SK-N-SH treated with all-trans-retinoic acid at 6 μM for 48 hours (cell line): ENCODE data around the gene RNPEPL1.

Experiments
- ATAC-seq: fragments of 200-7000 bp; cut with Tn5 transposase; 3 replicates; pipeline ENCODE4 v1.9.1; 2020; ENCODE audit warnings: mild to moderate bottlenecking, moderate library complexity
- ARNTL ChIP-seq: fragments of 450-650 bp; formaldehyde crosslinking; IDR thresholded peaks from 2 replicates; pipeline ENCODE4 v1.5.0; 2020; ENCODE audit warnings: low read depth, mild to moderate bottlenecking, moderate library complexity, borderline replicate concordance
- BACH2 ChIP-seq: fragments of 250-450 bp; sonication (Bioruptor Pico); IDR thresholded peaks from 2 replicates; pipeline ENCODE4 v1.9.0; 2021; ENCODE audit warnings: mild to moderate bottlenecking, borderline replicate concordance
- CSDC2 ChIP-seq: fragments of 250-450 bp; sonication (Bioruptor Pico); IDR thresholded peaks from 2 replicates; pipeline ENCODE4 v1.5.0; 2020; ENCODE audit warnings: mild to moderate bottlenecking, moderate library complexity
- ESRRG ChIP-seq: fragments of 250-450 bp; sonication (Bioruptor Pico); IDR thresholded peaks from 2 replicates; pipeline ENCODE4 v1.6.1; 2021; ENCODE audit warnings: mild to moderate bottlenecking
- GLIS3 ChIP-seq: fragments of 250-450 bp; sonication (Bioruptor Pico); IDR thresholded peaks from 2 replicates; pipeline ENCODE4 v1.5.0; 2020; ENCODE audit warnings: mild to moderate bottlenecking, moderate library complexity
- ISL1 ChIP-seq: fragments of 250-450 bp; sonication (Bioruptor Pico); IDR thresholded peaks from 2 replicates; pipeline ENCODE4 v2.1.2; 2022; ENCODE audit warnings: mild to moderate bottlenecking, moderate library complexity
- OSR1 ChIP-seq: fragments of 250-450 bp; sonication (Bioruptor Pico); IDR thresholded peaks from 2 replicates; pipeline ENCODE4 v1.8.0; 2022; ENCODE audit warnings: moderate library complexity, mild to moderate bottlenecking, inconsistent platforms
- PATZ1 ChIP-seq: fragments of 250-450 bp; sonication (Bioruptor Pico); IDR thresholded peaks from 2 replicates; pipeline ENCODE4 v1.8.0; 2020; ENCODE audit warnings: mild to moderate bottlenecking, moderate library complexity, borderline replicate concordance
- POU6F1 ChIP-seq: fragments of 250-450 bp; sonication (Bioruptor Pico); IDR thresholded peaks from 2 replicates; pipeline ENCODE4 v1.8.0; 2021; ENCODE audit warnings: low read depth, mild to moderate bottlenecking, moderate library complexity, borderline replicate concordance
- PPARA ChIP-seq: fragments of 250-450 bp; sonication (Bioruptor Pico); IDR thresholded peaks from 2 replicates; pipeline ENCODE4 v1.5.0; 2020; ENCODE audit warnings: mild to moderate bottlenecking, borderline replicate concordance
- RARB ChIP-seq: fragments of 250-450 bp; sonication (Bioruptor Pico); IDR thresholded peaks from 2 replicates; pipeline ENCODE4 v1.8.0; 2021; ENCODE audit warnings: mild to moderate bottlenecking, moderate library complexity
- SNAI2 ChIP-seq: fragments of 250-450 bp; sonication (Bioruptor Pico); IDR thresholded peaks from 2 replicates; pipeline ENCODE4 v1.5.0; 2020; ENCODE audit warnings: mild to moderate bottlenecking, moderate library complexity
- TCF4 ChIP-seq: fragments of 250-450 bp; sonication (Bioruptor Pico); IDR thresholded peaks from 2 replicates; pipeline ENCODE4 v1.8.0; 2021; ENCODE audit warnings: mild to moderate bottlenecking, moderate library complexity, borderline replicate concordance
- TOX ChIP-seq: fragments of 250-450 bp; sonication (Bioruptor Pico); IDR thresholded peaks from 2 replicates; pipeline ENCODE4 v1.8.0; 2021; ENCODE audit warnings: mild to moderate bottlenecking, moderate library complexity, borderline replicate concordance
- TSHZ2 ChIP-seq: fragments of 250-450 bp; sonication (Bioruptor Pico); IDR thresholded peaks from 2 replicates; pipeline ENCODE4 v1.5.0; 2020; ENCODE audit warnings: mild to moderate bottlenecking, moderate library complexity
- ZC3H10 ChIP-seq: fragments of 250-450 bp; sonication (Bioruptor Pico); IDR thresholded peaks from 2 replicates; pipeline ENCODE4 v1.5.1; 2021; ENCODE audit warnings: mild to moderate bottlenecking, moderate library complexity
- ZFP3 ChIP-seq: fragments of 250-450 bp; sonication (Bioruptor Pico); IDR thresholded peaks from 2 replicates; pipeline ENCODE4 v1.5.0; 2020; ENCODE audit warnings: mild to moderate bottlenecking, moderate library complexity
- ZFP30 ChIP-seq: fragments of 450-650 bp; formaldehyde crosslinking; IDR thresholded peaks from 2 replicates; pipeline ENCODE4 v1.5.0; 2022; ENCODE audit warnings: mild to moderate bottlenecking, moderate library complexity
- ZNF565 ChIP-seq: fragments of 450-650 bp; formaldehyde crosslinking; conservative IDR thresholded peaks from 2 replicates; pipeline ENCODE4 v1.5.0; 2020; ENCODE audit warnings: low read depth, mild to moderate bottlenecking, moderate library complexity
- ZNF70 ChIP-seq: fragments of 450-650 bp; formaldehyde crosslinking; IDR thresholded peaks from 2 replicates; pipeline ENCODE4 v1.5.0; 2020; ENCODE audit warnings: mild to moderate bottlenecking, moderate library complexity
- ZNF8 ChIP-seq: fragments of 450-650 bp; formaldehyde crosslinking; IDR thresholded peaks from 2 replicates; pipeline ENCODE4 v1.5.0; 2020; ENCODE audit warnings: mild to moderate bottlenecking, moderate library complexity
- TF ChIP-seq, protein P1 (sequence below): fragments of 250-450 bp; sonication (Bioruptor Pico); IDR thresholded peaks from 2 replicates; pipeline ENCODE4 v1.5.1; 2021; ENCODE audit warnings: mild to moderate bottlenecking, moderate library complexity
- TF ChIP-seq, protein P2 (sequence below): fragments of 250-450 bp; sonication (Bioruptor Pico); IDR thresholded peaks from 2 replicates; pipeline ENCODE4 v1.5.1; 2020; ENCODE audit warnings: low read depth, mild to moderate bottlenecking, moderate library complexity

Gene RNPEPL1

DNA sequence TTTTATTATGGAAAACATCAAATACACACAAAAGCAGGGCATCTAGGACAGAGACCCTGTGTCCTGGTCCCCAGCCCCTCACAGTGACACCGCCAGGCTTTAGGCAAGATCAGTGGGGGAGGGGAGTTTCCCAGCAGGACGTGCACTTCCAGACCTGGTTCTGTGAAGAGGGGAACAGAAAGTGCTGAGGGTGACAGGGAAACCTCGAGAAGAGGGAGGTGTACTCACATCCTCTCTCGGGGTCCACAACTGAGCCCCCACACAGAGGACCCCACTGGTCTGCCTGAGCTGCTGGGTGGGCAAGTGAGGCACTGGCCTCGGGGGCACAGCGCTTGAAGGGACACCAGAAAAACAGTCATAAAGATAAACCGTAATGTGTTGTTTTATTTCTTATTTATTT lies 52.6 kb downstream of the RNPEPL1 start:
- no peak for ATAC-seq
- no peak for TF ChIP-seq ZNF70 (CRISPR knock-in tag)
- TF ChIP-seq, protein P1, sequence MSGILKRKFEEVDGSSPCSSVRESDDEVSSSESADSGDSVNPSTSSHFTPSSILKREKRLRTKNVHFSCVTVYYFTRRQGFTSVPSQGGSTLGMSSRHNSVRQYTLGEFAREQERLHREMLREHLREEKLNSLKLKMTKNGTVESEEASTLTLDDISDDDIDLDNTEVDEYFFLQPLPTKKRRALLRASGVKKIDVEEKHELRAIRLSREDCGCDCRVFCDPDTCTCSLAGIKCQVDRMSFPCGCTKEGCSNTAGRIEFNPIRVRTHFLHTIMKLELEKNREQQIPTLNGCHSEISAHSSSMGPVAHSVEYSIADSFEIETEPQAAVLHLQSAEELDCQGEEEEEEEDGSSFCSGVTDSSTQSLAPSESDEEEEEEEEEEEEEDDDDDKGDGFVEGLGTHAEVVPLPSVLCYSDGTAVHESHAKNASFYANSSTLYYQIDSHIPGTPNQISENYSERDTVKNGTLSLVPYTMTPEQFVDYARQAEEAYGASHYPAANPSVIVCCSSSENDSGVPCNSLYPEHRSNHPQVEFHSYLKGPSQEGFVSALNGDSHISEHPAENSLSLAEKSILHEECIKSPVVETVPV (CRISPR knock-in tag), result no peak
- no peak for TF ChIP-seq POU6F1
- no peak for TF ChIP-seq BACH2

DNA sequence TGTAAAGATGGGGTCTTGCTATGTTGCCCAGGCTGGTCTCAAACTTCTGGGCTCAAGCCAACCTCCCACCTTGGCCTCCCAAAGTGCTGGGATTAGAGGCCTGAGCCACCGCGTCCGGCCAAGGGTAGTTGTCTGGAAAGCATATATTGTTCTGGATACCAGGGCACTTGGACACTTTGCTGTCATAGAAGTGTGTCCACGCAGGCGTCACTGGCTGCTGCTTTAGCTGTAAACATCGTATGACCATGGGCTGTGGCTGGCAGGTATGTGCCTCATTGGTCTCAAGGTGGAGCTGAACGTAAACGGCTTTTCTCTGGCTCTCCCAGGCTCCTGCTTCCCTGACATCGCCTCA lies 53.8 kb downstream of the RNPEPL1 start:
- ATAC-seq, result no peak
- TF ChIP-seq ZNF8 (CRISPR knock-in tag), result no peak
- no peak for TF ChIP-seq ZNF70 (CRISPR knock-in tag)
- TF ChIP-seq ESRRG (CRISPR knock-in tag), result no peak
- TF ChIP-seq, protein P1 (CRISPR knock-in tag), result no peak
- TF ChIP-seq PATZ1, result no peak
- no peak for TF ChIP-seq ZFP3 (CRISPR knock-in tag)
- TF ChIP-seq RARB (CRISPR knock-in tag), result no peak
- TF ChIP-seq GLIS3 (CRISPR knock-in tag), result no peak
- no peak for TF ChIP-seq ZFP30 (CRISPR knock-in tag)
- TF ChIP-seq ZC3H10, result no peak
- no peak for TF ChIP-seq OSR1 (CRISPR knock-in tag)
- no peak for TF ChIP-seq ARNTL
- TF ChIP-seq PPARA (CRISPR knock-in tag), result no peak
- TF ChIP-seq ISL1 (CRISPR knock-in tag), result no peak
- no peak for TF ChIP-seq TCF4
- TF ChIP-seq, protein P2, sequence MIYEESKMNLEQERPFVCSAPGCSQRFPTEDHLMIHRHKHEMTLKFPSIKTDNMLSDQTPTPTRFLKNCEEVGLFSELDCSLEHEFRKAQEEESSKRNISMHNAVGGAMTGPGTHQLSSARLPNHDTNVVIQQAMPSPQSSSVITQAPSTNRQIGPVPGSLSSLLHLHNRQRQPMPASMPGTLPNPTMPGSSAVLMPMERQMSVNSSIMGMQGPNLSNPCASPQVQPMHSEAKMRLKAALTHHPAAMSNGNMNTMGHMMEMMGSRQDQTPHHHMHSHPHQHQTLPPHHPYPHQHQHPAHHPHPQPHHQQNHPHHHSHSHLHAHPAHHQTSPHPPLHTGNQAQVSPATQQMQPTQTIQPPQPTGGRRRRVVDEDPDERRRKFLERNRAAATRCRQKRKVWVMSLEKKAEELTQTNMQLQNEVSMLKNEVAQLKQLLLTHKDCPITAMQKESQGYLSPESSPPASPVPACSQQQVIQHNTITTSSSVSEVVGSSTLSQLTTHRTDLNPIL (CRISPR knock-in tag), result no peak
- no peak for TF ChIP-seq CSDC2 (CRISPR knock-in tag)
- no peak for TF ChIP-seq SNAI2 (CRISPR knock-in tag)
- no peak for TF ChIP-seq ZNF565 (CRISPR knock-in tag)
- no peak for TF ChIP-seq POU6F1

DNA sequence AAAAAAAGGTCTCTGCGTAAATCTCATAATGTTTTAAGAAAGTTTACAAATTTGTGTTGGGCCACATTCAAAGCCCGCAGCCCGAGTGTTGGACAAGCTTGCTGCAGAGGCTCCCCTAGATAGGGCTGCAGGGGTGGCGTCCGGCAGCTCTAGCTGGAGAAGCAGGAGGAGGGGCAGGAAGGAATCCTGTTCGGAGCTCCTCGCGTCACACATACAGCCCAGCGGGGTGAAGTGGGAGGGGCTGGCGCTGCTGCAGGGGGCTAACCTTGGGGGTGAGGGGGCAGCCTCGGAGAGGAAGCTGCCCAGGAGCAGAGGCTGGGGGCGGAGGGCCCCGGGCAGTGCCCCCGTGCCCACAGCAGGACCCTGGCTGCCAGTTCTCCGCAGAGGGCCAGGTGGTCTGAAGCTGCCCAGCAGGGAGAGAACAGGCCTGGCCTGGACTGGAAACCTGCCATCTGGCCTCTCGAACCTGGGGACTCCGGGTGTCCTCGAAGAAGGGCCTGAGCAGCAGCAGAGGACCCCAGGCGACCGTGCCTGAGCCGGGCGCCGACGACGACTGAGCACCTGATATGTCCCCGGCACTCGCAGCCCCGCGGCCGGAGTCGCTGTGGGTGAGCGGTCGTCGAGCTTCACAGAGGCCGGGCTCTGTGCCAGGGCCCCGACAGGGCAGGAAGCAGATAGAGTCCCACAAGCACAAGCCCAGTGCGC lies 54.4 kb downstream of the RNPEPL1 start:
- ATAC-seq, result peak; percentile 18; the same call in 2 of the 3 replicates

More for the DNA sequence above, 54.4 kb downstream of the RNPEPL1 start:
- TF ChIP-seq SNAI2 (CRISPR knock-in tag) (no peak), ZFP30 (CRISPR knock-in tag) (no peak), TOX (CRISPR knock-in tag) (no peak), ZFP3 (CRISPR knock-in tag) (no peak), TSHZ2 (CRISPR knock-in tag) (0 out of 2 replicates have a peak, but pooled peaks have one; percentile 14)
